H1 (cell line): ENCODE measurements around the gene PIK3R6. TPM values are rescaled to one million over a fixed set of nuclear protein-coding genes. Genes with fewer than 3 reads are reported as not detected.

ENCODE experiments used
- BRCA1 ChIP-seq: IDR thresholded peaks from 2 replicates; pipeline ENCODE4 v1.6.1; 2012; ENCODE audit warnings: low read depth, low read length, improper control_type of control experiment
- JUND ChIP-seq: IDR thresholded peaks from 2 replicates; pipeline ENCODE4 v1.6.1; 2011; ENCODE audit warnings: mild to moderate bottlenecking, improper control_type of control experiment, low read length
- RNF2 ChIP-seq: fragments of 200-900, 300-1000 bp; sonication (generic); IDR thresholded peaks from 2 replicates; pipeline ENCODE4 v1.7.1; 2016; ENCODE audit warnings: borderline replicate concordance, low read depth, mild to moderate bottlenecking, antibody characterized with exemption, low read length; ENCODE audit not compliant: poor library complexity, severe bottlenecking; ENCODE audit errors: missing control alignments
- SIN3A ChIP-seq, 2 experiments: IDR thresholded peaks in 1 of 2; conservative IDR thresholded peaks in 1 of 2; 2 replicates each; pipeline ENCODE4 v1.6.1; 2011 to 2012; ENCODE audit warnings: low read length in 2 of 2, improper control_type of control experiment in 1 of 2, low read depth in 1 of 2, mild to moderate bottlenecking in 1 of 2
- USF2 ChIP-seq: IDR thresholded peaks from 2 replicates; pipeline ENCODE4 v1.6.1; 2011; ENCODE audit warnings: low read length, improper control_type of control experiment
- polyA plus RNA-seq, 7 experiments: library from polyadenylated mRNA; depleted of rRNA in 3 of 7; stranded (reverse) in 5 of 7; unstranded in 2 of 7; fragments of >200 nt in 5 of 7; fragments of 200-250 nt in 2 of 7; gene quantifications; 1 replicate in 5 of 7; 2 replicates in 1 of 7; 4 replicates in 1 of 7; pipeline versions ENCODE4 v1.2.1 to v1.2.3, GENCODE V29; 2011 to 2013; ENCODE audit warnings: missing spikeins in 2 of 7, mixed read lengths in 2 of 7
- total RNA-seq: library from RNA; stranded (reverse); fragmentation: NEBNext Ultra II Directional; extraction: Animal tissue kit (Norgen Biotek cat#: 25700); gene quantifications from 2 replicates; pipeline ENCODE4 v1.2.1, GENCODE V29; 2021

PIK3R6 gene
- total and polyA plus RNA-seq, 2 of the 8 experiments (the other 6 are each of a cell fraction or from before 2014, with no cell fraction given): 0.24 to 1.2 TPM

GRCh38 chr17:8883353-8883752 lies 15.9 kb upstream of the PIK3R6 start (continued):
- TF ChIP-seq SIN3A (conservative IDR thresholded peaks at IDR 0.05 in 1 of 2, IDR thresholded peaks at IDR 0.05 in 1 of 2; ENCODE audit: low read depth in 1 of 2, low read length in 2 of 2): no peak
- TF ChIP-seq RNF2: no peak
- no peak for TF ChIP-seq BRCA1
- no peak for TF ChIP-seq JUND
- TF ChIP-seq USF2: no peak
